HCT116 (cell line): Measurements from ENCODE around the gene ACYP2.

ENCODE experiments used
- CTCF ChIP-seq, 3 experiments: fragments of 200-600 bp in 1 of 3; sonication (generic) in 1 of 3; IDR thresholded peaks in 2 of 3; conservative IDR thresholded peaks in 1 of 3; 2 replicates each; pipeline ENCODE4 v1.5.1; 2012 to 2017; ENCODE audit warnings: low read depth in 2 of 3, low read length in 2 of 3, antibody characterized with exemption in 1 of 3, borderline replicate concordance in 1 of 3, control low read depth in 1 of 3, mild to moderate bottlenecking in 1 of 3, mixed read lengths in 1 of 3, mixed run types in 1 of 3, moderate library complexity in 1 of 3; ENCODE audit not compliant: insufficient read depth in 1 of 3
- JUND ChIP-seq: IDR thresholded peaks from 2 replicates; pipeline ENCODE4 v1.6.1; 2012

- TF ChIP-seq CTCF (IDR thresholded peaks at IDR 0.05 in 2 of 3, conservative IDR thresholded peaks at IDR 0.05 in 1 of 3; ENCODE audit: borderline replicate concordance in 1 of 3, insufficient read depth in 1 of 3, low read depth in 2 of 3, low read length in 2 of 3) = no peak
- TF ChIP-seq JUND = no peak
These were observed 140.8 kb downstream of the ACYP2 start, which contains the start of gene TSPYL6 for GRCh38 chr2:54256091-54256694.
